Hematopoietic multipotent progenitor cell treated with erythropoietin and hydrocortisone succinate and interleukin-3 and kit ligand, for 6 days (in vitro differentiated cells): Measurements from ENCODE around the gene MYBPC1.
"Not testable (repeated sequence)": the region's sequence is repeated elsewhere in the genome, so short reads cannot be mapped to it uniquely, and the experiment has no call there.

ENCODE experiments used
- DNase-seq: peaks from one replicate; pipeline ENCODE4 v3.0.0-alpha.2; 2015

Gene MYBPC1

GRCh38 chr12:101697930-101698799 is 103.4 kb downstream of the MYBPC1 start:
- peak; percentile 85 for DNase-seq

- peak; percentile 54 for DNase-seq
Measured at GRCh38 chr12:101698800-101699347, 104.1 kb downstream of the MYBPC1 start.

GRCh38 chr12:101700299-101700820 is 105.6 kb downstream of the MYBPC1 start:
- DNase-seq = no peak

- no peak for DNase-seq
Measured at GRCh38 chr12:101703487-101703886, 108.7 kb downstream of the MYBPC1 start.

GRCh38 chr12:101706403-101706802 is 111.6 kb downstream of the MYBPC1 start:
- DNase-seq = no peak

GRCh38 chr12:101707131-101707782 is 112.5 kb downstream of the MYBPC1 start:
- DNase-seq = peak; percentile 76

GRCh38 chr12:101710288-101710687 is 115.5 kb downstream of the MYBPC1 start:
- no peak for DNase-seq

- no peak for DNase-seq
Measured at GRCh38 chr12:101713059-101713682, 118.4 kb downstream of the MYBPC1 start.

- no peak for DNase-seq
Measured at GRCh38 chr12:101713930-101714329, 119.2 kb downstream of the MYBPC1 start.

GRCh38 chr12:101714877-101715444 is 120.2 kb downstream of the MYBPC1 start:
- no peak for DNase-seq

GRCh38 chr12:101719566-101719965 is 124.8 kb downstream of the MYBPC1 start:
- no peak for DNase-seq

GRCh38 chr12:101720118-101720517 is 125.3 kb downstream of the MYBPC1 start:
- no peak for DNase-seq

GRCh38 chr12:101722392-101722791 is 127.6 kb downstream of the MYBPC1 start:
- DNase-seq = no peak

GRCh38 chr12:101727098-101727497 is 132.3 kb downstream of the MYBPC1 start:
- no peak for DNase-seq

GRCh38 chr12:101729842-101730241 is 135.1 kb downstream of the MYBPC1 start:
- DNase-seq = no peak

GRCh38 chr12:101732318-101732717 is 137.5 kb downstream of the MYBPC1 start:
- no peak for DNase-seq

- no peak for DNase-seq
Measured at GRCh38 chr12:101733166-101733565, 138.4 kb downstream of the MYBPC1 start.

- not testable (repeated sequence) for DNase-seq
Measured at GRCh38 chr12:101734482-101734881, 139.7 kb downstream of the MYBPC1 start.
